GM04503 (cell line): Measurements from ENCODE around the gene PPP2R2C.

ENCODE experiments used
- DNase-seq: peaks from one replicate; pipeline ENCODE4 v3.0.0-alpha.2; 2012; ENCODE audit warnings: low read depth

PPP2R2C gene

DNA sequence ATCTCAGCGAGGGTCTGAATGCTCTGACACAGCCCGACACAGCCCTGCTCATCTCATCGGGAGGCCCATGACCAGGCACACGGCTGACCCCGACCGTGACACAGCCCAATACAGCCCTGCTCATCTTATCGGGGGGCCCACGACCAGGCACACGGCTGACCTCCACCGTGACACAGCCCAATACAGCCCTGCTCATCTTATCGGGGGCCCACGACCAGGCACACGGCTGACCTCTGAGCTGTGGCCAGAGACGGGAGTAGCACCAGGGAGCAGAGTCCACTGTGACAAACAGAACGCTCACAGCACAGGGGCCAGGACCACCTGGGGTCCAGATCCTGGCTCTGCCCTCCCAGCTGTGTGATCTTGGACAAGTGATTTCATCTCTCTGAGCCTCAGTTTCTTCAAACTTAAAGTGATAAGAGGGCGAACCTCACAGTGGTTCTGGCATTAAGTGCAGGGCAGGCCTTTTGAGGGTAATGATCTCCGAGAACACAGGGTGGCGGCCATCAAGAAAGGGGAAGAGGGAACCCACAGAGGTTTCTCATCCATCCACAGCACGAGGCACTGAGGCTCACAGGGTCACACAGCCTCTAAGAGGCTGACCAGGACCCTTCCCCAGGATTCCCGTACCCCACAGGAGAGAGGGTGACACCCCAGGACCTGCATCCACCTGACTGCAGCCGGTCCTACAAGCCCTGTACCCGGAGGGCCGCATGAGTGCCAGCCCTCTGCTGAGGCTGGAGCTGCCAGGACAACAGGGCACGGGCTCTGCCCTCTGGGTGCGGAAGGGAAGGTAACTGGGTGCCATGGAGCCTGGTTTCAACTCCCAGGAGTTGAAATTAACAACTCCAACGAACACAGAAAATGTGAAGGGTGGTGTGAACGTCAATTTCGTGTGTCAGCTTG is 142.7 kb downstream of the PPP2R2C start:
- no peak for DNase-seq

DNA sequence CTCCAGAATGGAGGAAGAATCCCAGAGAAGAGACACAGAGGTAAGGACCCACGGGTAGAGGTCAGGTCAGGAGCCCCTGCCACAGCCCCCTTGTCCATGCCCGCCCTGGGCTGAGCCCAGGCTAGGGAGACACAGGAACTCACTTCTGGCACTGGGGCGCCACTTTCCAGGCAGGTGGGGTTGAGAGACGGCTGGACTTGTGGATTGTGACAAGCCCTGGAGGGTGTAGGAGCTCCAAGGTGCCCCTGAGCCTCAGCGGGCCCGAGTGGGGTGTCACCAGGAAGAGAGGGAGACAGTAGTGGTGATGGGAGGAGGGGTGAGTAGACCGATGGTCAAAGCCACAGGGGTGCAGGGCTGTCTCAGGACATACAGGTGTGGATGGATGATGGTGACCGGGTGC is 143.9 kb downstream of the PPP2R2C start:
- DNase-seq: no peak

DNA sequence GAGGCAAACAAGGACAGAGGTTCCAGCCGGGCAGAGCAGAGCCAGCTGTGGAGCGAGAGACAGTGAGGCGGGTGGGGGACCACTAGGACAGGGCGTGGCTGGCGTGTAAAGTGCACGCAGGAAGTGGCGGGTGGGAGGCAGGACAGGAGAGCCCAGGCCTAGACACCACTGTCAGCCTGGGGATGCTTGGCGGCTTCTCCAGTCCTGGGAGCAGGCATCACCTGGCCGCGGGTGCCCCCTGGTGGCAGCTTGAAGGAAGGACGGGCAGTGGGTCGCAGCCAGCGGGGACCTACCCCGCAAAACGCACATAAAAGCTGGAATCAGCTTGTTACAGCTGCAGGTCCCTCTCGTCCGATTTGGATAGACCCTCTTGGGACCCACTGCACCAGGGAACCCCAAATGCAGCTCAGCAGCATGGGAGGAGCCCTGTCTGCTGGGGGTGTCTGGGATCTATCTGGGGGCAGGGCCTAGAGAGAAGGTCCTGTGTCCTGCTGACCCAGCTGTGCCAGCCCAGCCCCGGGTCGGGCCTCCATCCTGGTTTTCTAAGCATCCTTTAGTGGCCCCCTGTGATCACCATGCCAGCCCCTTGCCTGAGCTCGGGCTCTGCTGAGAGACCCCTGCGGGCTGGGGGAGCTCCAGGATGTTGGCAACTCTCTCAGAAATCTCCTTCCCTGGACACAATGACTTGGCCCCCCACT is 145.0 kb downstream of the PPP2R2C start:
- no peak for DNase-seq

DNA sequence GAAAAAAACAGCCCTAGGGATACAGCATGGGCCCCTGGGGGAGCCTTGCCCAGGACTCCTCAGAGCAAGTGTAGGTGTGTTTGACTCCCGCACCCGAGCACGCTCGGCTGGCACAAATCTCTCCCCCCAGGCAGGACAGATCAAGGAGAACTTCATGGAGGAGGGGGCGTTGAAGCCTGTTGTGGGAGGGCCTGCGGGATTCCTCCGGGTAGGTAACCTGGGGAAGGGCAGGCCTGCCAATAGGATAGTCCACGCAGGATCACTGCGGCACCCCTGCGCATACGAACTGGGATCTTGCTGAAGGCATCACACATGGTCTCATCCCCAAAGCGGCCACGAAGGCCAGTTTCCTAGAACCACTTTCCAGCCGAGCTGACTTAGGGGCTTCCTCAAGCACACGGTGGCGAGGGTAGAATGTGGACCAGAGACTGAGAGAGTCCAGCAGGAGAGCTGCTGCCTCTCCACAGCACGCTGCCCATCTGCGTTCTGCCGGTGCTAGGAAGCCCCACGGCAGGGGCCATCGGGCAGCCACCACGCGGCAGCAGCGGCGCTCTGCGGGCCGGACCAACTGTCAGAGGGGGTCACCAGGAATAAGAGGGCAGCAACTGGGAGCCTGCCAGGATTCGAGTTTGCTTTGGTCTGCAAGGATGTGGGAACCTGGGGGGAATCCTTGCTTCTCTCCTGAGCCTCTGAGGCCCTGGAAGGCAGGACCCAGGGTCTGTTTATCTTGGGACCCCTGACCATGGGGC is 145.9 kb downstream of the PPP2R2C start:
- no peak for DNase-seq

DNA sequence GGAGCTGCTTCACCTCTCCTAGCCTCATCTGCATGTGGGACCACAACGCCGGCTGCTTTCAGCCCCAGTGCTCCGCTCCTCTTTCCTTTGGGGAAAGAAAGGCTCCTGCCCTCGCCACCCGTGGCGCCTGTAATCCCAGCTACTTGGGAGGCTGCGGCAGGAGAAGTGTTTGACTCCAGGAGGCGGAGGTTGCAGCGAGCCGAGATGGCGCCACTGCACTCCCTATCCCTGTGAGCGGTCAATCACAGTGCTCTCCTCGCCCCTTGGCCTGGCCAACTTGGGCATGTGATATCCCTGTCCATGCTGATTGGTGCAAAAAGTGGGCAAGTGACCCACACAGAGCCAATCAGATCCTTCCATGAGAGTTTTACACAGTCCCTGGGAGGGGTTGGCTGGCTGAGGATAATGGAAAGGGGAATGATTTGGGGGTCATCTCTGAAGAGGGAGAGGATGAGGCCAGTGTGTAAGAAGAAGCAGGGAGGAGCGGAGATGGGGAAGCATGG is 146.6 kb downstream of the PPP2R2C start:
- no peak for DNase-seq

DNA sequence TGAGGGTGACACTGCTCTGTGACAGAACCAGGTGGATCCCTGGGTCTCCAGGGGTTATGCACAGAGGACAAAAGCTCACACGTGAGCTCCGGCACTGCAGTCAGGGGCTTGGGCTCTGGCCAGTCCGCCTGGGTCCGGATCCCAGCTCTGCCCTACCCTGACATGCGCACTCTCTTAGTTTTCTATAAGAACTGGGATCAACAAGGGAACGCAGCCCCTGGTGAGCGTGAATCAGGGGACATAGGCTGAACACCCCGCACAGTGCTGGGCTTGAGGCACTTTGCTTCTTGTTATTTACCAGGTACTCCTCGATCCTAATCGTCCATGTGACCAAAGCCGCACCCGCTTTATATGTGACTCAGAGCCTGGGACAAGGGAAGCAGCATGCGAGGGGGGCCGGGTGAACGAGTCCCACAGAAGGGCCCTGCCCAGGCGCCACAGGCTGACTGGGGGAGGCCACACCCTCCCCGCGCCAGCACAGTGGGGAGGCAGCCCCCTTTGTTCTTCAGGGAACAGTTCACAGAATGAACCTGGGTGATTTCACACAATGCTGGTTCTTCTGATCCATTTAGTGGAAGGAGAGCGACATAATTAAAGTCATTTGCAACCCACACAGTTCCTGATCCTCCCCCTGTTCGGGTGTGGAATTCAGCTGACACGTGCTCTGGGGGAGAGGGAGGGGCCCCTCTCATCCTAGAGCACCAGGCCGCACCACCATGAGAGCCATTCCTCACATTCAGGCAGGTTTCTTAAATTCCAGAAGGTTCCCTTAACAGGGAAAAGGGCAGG is 147.2 kb downstream of the PPP2R2C start:
- no peak for DNase-seq

DNA sequence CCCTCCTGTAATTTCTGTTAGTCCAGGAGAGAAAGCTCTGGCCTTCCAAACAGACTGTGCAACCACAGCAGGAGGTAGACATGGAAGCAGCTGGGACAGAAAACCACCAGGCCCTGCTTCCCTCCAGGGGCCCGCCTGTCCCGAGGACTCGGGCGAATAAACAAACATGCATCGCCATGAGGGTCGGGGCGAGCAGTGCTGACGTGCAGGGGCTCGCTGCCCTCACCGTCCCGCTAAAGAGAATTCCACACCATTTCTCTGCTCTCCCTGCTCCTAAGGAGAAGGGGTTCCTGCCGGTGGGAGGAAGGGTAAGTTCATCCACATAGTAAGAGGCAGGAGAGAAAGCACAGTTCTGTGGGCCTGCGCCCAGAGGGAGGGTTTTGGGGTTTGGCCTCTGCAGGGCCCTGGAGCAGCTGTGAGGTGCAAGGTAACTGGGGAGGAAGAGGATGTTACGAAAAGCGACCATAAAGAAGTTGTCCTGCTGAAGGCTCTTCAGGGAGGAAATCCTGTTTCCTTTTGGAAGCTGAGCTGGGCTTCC is 147.9 kb downstream of the PPP2R2C start:
- no peak for DNase-seq

DNA sequence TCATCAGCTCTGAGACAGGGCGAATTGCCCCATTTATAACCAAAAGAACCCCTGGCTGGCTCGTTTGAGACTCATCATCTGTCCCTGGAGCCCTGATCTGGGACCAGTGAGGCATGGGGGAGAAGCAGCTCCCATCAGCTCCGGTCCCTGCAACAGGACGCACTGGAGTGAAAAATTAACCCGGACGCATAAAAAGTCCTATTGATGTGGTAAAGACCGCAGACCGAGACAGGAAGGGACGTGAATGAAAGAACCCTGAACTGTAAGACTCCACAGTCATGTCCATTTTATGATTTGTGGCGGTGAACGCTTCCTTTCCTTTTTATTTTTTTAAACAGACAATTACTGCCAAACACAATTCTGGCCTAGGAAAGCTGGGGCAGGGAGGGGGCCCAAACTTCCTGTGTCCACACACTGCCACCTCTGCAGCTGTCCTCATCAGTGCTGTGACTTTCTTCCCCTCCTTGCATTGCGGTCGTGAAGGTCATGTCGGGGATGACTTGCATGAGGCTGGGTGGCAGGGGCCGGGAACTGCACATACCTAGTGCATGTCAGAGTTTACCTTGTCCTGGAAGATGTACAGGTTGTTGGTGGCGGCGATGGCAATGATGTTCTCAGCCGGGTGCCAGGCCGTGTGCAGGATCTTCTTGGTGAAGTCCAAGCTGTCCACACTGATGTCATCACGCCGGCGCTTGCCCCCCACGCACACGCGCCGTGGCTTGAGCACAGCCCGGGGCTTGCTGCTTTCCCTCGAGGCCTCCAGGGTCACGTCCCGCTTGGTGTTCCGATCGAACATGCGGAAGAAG is 149.4 kb downstream of the PPP2R2C start:
- DNase-seq: no peak

DNA sequence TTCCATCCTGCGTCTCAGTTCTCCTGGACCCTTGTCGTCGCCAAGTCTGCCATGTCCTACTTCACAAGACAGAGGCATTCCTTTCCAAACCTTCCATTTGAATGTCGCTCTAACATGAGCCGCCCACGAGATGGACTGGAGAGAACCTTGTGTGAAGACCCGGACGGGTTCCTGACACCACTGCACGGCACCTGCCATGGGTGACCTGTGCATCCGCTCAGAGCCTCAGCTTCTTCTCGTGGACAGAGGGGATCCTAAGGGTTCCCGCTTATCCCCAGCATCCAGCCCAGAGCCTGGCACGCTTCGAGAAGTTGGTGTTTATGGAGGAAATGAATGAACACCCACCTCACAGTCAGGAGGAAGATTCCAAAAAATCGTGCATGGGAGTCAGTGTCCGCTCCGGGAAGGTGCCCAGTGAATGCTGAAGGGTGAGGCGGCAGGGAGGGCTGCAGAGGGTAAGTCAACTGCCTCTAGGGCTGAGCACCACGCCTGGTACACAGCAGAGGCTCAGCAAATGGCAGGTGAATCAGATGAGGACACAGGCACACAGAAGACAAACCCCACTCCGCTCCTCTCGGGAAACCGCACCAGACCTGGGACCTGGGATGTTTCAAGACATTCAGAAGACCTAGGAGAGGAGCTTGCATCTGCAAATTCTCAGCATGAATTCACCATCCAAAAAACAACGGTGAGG is 150.2 kb downstream of the PPP2R2C start:
- DNase-seq: no peak

DNA sequence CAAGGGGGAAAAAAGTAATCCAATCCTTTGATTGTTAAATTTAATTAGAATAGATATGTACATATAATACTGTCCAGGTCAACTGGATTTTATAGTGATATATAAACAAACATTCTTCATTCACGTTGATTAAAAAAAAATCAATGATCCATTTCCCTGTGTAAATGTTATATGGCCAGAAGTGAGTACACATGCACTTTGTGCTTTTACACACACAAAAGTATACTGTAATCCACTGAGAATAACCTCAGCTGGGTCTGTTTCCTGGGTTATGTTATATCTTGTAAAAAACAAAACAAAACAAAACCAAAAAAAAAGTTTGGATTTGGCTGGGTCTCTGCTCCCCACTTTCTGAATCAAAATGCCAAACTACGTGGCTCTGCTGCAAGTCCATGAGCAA is 151.1 kb downstream of the PPP2R2C start:
- no peak for DNase-seq

DNA sequence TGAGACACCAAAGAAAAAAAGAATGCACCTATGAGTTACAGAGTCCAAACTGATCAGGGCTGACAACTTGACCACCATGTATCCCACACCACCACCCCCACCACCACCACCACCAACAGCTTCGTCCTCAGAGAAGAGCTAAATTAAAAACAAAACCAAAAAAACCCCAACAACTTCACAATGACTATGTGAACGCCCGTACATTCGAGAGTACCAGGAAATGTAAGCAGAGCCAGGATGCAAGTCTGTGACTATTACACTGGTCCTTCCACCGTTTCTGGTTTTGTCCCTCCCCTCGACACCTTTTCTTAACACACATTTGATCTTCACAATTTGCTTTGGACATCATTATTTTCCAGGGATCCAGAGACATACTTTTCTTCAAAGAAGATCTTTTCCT is 151.8 kb downstream of the PPP2R2C start:
- DNase-seq: no peak

DNA sequence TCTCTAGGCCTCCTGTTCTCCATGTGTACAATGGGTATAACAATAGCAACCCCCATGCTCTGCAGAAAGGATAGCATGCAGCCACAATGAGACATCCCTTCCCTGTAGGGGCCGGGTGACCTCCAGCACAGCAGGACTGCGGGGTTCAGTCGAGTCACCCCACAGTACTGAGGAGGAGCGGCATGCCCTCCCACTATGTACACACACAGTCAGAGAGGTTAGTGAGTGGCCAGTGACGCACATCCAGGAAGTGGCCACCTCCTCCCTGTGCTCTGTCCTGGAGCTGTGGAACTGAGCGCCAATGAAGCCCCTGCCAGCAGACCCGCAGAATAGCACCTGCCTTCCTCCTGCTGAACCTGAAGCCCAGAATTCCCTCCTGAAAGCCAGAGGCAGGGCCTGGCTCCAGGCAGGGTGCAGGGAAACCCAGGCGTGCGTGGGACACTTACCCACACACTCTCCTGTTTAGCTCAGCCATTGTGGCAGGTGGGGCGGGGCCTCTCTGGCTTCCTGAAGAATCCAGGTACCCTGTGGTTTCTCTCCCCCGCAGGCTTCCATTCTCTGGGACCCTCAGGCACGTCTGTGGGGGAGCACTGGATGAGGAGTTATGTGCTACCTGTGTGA is 152.8 kb downstream of the PPP2R2C start:
- no peak for DNase-seq

DNA sequence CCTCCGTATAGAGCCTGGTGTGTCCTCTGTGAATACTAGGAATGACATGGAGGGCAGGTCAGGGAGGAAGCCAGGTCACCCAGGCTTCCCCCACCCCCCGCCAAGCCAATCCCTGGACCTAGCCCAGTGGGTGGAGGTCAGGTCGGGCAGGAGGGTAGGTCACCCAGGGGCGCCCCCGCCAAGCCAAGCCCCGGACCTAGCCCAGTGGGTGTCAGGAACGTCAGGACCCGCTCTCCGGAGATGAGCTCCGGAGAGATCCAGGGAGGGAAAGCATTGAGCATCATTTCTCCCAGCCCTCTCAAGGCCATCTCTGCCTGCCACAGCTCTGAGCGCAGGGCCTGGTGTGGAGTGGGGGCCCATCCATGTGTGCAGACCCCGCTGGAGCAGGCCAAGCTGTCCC is 154.2 kb downstream of the PPP2R2C start:
- no peak for DNase-seq

DNA sequence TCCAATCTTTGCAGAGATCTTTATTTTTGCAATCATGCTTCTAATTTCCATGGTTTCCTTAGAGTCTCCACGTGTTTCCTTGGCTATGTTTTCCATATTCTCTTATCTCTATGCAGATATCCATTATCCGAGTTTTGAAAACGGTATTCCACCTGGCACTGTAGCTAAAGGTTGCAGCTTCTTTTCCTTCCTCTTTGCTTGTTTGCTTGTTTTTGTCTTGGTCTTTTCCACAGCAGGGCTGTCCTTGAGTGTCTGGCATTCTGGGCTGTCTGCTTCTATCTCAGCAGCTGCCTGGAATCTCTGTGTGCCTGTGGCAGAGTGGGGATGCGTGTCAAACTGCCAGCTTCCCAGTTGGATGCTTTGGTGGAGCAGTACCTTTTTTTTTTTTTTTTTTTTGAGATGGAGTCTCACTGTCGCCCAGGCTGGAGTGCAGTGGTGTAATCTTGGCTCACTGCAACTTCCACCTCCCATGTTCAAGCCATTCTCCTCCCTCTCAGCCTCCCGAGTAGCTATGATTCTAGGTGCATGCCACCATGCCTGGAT is 155.9 kb downstream of the PPP2R2C start:
- DNase-seq: no peak

DNA sequence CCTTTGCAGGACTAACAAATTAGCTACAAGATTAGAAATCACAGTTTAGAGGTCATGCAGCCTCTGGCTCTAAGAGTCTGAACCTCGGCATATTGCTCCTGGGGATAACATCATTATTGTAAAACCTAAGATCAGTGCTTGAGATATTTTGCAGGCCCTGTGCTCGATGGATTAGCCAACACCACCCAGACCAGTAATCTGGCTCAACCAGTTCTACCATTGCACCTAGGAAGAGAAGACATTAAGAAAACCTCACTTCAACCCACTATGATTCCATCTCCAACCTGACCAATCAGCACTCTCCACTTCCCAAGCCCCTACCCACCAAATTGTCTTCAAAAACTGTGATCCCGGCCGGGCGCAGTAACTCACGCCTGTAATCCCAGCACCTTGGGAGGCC is 159.2 kb downstream of the PPP2R2C start:
- no peak for DNase-seq

DNA sequence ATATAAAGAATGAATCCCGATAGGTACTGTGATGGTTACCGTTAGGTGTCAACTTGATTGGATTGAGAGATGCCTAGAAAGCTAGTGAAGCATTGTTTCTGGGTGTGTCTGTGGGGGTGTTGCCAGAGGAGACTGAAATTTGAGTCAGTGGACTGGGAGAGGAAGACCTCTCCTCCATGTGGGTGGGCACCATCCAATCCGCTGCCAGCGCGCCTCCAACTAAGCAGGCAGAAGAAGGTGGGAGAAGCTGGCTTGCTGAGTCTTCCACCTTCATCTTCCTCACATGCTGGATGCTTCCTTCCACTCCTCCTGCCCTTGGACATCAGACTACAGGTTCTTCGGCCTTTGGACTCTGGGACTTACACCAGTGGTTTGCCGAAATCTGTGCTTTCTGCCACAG is 162.6 kb downstream of the PPP2R2C start:
- no peak for DNase-seq

DNA sequence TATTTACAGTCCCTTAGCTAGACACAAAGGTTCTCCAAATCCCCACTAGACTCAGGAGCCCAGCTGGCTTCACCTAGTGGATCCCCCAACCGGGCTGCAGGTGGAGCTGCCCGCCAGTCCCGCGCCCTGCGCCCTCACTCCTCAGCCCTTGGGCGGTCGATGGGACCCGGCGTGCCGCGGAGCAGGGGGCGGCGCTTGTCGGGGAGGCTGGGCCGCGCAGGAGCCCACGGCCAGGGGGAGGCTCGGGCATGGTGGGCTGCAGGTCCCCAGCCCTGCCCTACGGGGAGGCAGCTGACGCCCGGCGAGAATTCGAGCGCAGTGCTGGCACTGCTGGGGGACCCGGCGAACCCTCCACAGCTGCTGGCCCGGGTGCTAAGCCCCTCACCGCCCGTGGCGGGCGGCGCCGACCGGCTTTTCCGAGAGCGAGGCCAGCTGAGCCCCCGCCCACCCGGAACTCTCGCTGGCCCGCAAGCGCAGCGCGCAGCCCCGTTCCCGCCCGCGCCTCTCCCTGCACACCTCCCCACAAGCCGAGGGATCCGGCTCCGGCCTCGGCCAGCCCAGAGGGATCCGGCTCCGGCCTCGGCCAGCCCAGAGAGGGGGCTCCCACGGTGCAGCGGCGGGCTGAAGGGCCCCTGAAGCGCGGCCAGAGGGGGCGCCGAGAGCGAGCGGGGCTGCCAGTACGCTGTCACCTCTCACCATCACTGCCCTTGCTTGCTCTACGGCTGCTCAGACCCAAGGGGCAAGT is 163.3 kb downstream of the PPP2R2C start:
- DNase-seq: no peak

DNA sequence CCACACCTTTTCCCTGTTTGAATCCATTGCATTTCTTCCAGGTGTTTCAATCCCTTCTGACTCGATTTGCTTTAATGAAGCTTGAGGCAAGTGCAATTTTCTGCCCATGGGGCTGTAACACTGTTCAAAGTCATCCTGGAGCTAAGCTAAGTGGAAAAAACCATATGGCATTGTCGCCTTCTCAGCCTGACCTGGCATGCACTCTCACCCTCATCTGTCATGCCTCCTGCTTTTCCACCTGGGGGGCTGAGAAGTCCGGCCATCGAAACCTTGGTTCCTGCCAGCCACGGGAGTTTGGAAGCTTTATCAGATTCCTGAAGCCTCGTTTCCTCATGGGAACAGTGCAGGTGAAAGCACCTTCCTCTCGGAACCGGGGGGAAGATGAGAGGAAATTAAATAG is 164.5 kb downstream of the PPP2R2C start:
- no peak for DNase-seq

DNA sequence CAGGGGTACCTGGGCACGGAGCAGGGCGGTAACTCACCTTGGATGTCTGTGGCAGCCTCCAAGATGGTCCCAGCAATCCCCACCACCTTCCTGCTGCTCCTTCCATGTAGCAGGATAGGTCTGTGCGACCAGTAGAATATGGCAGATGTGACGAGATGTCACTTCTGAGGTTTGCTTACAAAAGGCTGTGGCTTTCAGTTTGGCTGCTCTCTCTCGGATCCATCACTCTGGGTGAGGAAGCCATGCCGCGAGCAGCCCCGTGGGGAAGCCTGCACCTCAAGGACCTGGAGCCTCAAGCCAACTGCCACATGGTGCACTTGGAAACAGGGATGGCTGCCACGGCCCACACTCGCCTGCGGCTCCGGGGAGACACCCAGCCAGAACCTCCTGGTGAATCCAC is 165.2 kb downstream of the PPP2R2C start:
- no peak for DNase-seq
